ENCODE results near the gene E2F1. TPM values are rescaled to one million over a fixed set of nuclear protein-coding genes. Genes with fewer than 3 reads are reported as not detected.
A peak's percentile ranks its signal among the peaks of the same experiment; 100 is the strongest.

Gene E2F1, protein sequence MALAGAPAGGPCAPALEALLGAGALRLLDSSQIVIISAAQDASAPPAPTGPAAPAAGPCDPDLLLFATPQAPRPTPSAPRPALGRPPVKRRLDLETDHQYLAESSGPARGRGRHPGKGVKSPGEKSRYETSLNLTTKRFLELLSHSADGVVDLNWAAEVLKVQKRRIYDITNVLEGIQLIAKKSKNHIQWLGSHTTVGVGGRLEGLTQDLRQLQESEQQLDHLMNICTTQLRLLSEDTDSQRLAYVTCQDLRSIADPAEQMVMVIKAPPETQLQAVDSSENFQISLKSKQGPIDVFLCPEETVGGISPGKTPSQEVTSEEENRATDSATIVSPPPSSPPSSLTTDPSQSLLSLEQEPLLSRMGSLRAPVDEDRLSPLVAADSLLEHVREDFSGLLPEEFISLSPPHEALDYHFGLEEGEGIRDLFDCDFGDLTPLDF
- 2.4 and 2.7 TPM in 2 replicates for total RNA-seq
- total RNA-seq (2013), result 1.4 TPM
- 2.4 and 3.6 TPM in 2 replicates for polyA plus RNA-seq
- 1.3 and 4.1 TPM in 2 replicates for polyA minus RNA-seq

DNA sequence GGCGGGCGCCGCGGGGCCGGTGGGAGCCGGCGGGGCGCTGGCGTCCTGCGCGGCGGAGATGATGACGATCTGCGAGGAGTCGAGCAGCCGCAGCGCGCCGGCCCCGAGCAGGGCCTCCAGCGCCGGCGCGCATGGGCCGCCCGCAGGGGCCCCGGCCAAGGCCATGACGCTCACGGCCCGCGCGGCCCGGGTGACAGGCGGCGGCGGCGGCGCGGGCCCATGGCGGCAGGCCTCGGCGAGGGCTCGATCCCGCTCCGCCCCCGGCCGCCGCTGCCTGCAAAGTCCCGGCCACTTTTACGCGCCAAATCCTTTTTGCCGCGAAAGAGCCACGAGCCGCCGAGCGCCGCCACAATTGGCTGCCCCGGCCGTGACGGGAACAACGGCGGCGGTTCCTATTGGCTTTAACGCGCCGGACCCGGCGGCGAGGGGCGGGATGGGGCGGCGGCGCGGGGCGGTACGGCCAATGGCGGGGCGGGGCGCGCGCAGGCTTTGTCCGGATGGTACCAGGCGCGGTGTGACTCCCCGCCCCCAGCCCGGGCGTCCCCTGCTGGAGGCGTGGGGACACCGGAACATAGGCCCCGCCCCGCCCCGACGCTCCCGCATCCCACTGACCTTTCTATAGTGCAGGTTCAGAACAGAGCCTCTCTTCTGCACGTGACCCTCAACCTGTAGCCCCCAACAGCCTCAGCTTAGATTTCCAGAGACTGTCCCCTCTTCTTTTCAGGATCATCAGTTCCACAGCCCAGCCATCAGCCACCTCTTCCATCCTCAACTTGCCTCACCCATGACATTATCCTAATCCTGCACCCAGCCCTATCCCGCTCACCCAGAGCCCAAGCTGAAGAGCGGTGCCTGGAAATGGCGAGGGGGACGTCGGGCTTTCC, at the start of gene E2F1:
Gene E2F1, minus strand, starts transcription at position 286 of the 884 bp plus-strand sequence. Its CDS starts 121 bp downstream, at position 165.
- Histone ChIP-seq H3K27ac (ENCODE audit: low read length in 2 of 2) (peak within 1 kb of the TSS; percentile 50 to 65), H3K4me3 (ENCODE audit: control extremely low read depth in 1 of 5, extremely low read depth in 1 of 5, insufficient read depth in 1 of 5, low read depth in 2 of 5, low read length in 4 of 5) (peak within 1 kb of the TSS; percentile 28 to 56 (median 47)), H3K27me3 (replicated peaks in 1 of 4; ENCODE audit: control extremely low read depth in 1 of 4, control insufficient read depth in 3 of 4, insufficient read depth in 4 of 4, low read length in 3 of 4) (no peaks in the 10 kb centered on the region), H4K20me1 (ENCODE audit: control insufficient read depth, insufficient read depth, low read length, poor library complexity, severe bottlenecking) (no peaks in the 10 kb centered on the region), H3K9ac (ENCODE audit: low read length) (peak within 1 kb of the TSS; percentile 42), H3K4me1 (ENCODE audit: control insufficient read depth in 2 of 2, insufficient read depth in 2 of 2, low read length in 2 of 2) (peaks cover 16 to 22% of the 10 kb centered on the region in 2 donors), H3K36me3 (replicated peaks in 1 of 2; ENCODE audit: control extremely low read depth in 1 of 2, control insufficient read depth in 1 of 2, extremely low read depth in 1 of 2, insufficient read depth in 2 of 2, low read length in 1 of 2) (no peaks in the 10 kb centered on the region), H2AFZ (ENCODE audit: insufficient read depth, low read depth, low read length, poor library complexity, severe bottlenecking) (peak within 1 kb of the TSS; percentile 76), H3K9me3 (ENCODE audit: control extremely low read depth in 1 of 3, control insufficient read depth in 2 of 3, insufficient read depth in 1 of 3, low read length in 2 of 3) (no peaks in the 10 kb centered on the region), H3K79me2 (ENCODE audit: control insufficient read depth, insufficient read depth, low read length) (no peaks in the 10 kb centered on the region), H3K4me2 (replicated peaks; ENCODE audit: low read depth, low read length, poor library complexity, severe bottlenecking) (peak within 1 kb of the TSS; percentile 96)
- DNase-seq (peak; percentile 95), ATAC-seq (ENCODE audit: low read depth) (peak; percentile 96)
- TF ChIP-seq EZH2 (IDR thresholded peaks at IDR 0.05; ENCODE audit: borderline replicate concordance, insufficient read depth, low read depth, low read length, poor library complexity, severe bottlenecking), result no peak
- TF ChIP-seq, protein P1, sequence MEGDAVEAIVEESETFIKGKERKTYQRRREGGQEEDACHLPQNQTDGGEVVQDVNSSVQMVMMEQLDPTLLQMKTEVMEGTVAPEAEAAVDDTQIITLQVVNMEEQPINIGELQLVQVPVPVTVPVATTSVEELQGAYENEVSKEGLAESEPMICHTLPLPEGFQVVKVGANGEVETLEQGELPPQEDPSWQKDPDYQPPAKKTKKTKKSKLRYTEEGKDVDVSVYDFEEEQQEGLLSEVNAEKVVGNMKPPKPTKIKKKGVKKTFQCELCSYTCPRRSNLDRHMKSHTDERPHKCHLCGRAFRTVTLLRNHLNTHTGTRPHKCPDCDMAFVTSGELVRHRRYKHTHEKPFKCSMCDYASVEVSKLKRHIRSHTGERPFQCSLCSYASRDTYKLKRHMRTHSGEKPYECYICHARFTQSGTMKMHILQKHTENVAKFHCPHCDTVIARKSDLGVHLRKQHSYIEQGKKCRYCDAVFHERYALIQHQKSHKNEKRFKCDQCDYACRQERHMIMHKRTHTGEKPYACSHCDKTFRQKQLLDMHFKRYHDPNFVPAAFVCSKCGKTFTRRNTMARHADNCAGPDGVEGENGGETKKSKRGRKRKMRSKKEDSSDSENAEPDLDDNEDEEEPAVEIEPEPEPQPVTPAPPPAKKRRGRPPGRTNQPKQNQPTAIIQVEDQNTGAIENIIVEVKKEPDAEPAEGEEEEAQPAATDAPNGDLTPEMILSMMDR (IDR thresholded peaks at IDR 0.05), result peak; percentile 33
- WGBS (ENCODE audit: insufficient coverage), result 2% methylated on average over 101 of the region's 101 CpGs
- no peaks in the 10 kb centered on the region for H3K27me3 Mint-ChIP-seq
- no peaks in the 10 kb centered on the region for H3K9me3 Mint-ChIP-seq (ENCODE audit: insufficient read depth)
- peak within 1 kb of the TSS; percentile 89 for H3K27ac Mint-ChIP-seq
- CTCF ChIA-PET, result interaction anchor here (0.5 to 1.8 kb wide), 8 partner anchors 18 to 1008 kb away, joined by 3 to 7 read pairs (median 4); partner anchors contain the start of genes ACTL10 and PXMP4
- intact Hi-C loops (cut with micrococcal nuclease), result loop anchor here (1.0 kb wide), 6 partner anchors 12 to 277 kb away; partner anchors contain the start of genes ACTL10, CHMP4B, NECAB3 and PXMP4
- peaks cover 27% of the 10 kb centered on the region for H3K4me1 Mint-ChIP-seq
- POLR2A ChIA-PET, result interaction anchor here (1.1 to 1.5 kb wide), 2 partner anchors 20 to 45 kb away, joined by 3 to 4 read pairs; partner anchors contain the start of genes ACTL10 and ZNF341
- H3K4me3 Mint-ChIP-seq, result peak within 1 kb of the TSS; percentile 92

Measured in B cell (primary cell).